Pulmonary artery endothelial cell (primary cell): ENCODE data around the gene L3MBTL4. TPM values are rescaled to one million over a fixed set of nuclear protein-coding genes. Genes with fewer than 3 reads are reported as not detected.

ENCODE experiments used
- DNase-seq: peaks from one replicate; pipeline ENCODE4 v3.0.0-alpha.2; 2011; ENCODE audit warnings: low read depth, low spot score
- total RNA-seq: library from RNA; depleted of rRNA; stranded (reverse); fragments of >200 nt; gene quantifications from 2 replicates; pipeline ENCODE4 v1.2.3, GENCODE V29; 2014

Gene L3MBTL4
- total RNA-seq, 1 donor from 2014 or later, result under 0.01 TPM

GRCh38 chr18:6255116-6255705 lies 159.5 kb downstream of the L3MBTL4 start:
- DNase-seq, result no peak

- DNase-seq, result no peak
Measured at GRCh38 chr18:6254456-6254855, 160.3 kb downstream of the L3MBTL4 start.

DNA sequence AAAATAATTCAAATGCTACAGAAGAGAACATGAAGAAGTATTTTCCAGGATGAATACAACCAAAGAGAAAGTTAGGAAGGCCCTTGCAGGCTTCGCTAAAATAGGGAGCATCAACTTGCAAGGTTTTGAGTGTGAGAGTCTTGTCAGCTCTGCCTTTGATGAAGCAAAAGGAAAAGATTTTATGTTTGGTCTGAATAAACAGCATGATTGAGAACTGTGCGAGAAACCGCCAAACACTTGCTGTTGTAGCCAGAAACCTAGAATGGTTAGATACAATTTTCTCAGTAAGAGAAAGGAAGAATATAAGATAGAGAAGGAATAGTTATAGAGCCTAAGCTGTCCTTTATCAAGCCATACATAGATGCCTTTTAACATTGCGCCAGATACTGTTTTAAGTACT lies 163.6 kb downstream of the L3MBTL4 start:
- DNase-seq, result no peak

GRCh38 chr18:6249788-6250187 lies 164.9 kb downstream of the L3MBTL4 start:
- DNase-seq, result no peak

DNA sequence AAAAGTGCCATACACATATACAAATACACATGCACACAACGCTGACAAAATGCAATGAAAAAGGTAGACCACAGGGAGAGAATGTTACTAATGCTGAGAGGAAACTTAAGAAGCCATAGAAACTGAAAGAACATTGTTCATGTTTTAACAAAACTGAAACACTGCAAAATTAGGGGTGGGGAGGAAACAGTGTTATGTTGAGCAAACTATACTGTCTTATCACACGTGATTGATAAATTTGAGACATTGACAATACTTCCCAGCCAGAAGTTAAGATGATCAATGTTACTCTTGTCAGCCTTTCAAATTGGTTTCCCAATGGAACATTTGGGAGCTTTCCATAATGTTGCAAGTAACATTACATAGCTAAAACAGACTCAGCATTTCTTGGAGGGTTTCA lies 165.5 kb downstream of the L3MBTL4 start:
- no peak for DNase-seq

GRCh38 chr18:6248017-6248416 lies 166.7 kb downstream of the L3MBTL4 start:
- DNase-seq, result no peak

GRCh38 chr18:6242004-6242403 lies 172.7 kb downstream of the L3MBTL4 start:
- no peak for DNase-seq

DNA sequence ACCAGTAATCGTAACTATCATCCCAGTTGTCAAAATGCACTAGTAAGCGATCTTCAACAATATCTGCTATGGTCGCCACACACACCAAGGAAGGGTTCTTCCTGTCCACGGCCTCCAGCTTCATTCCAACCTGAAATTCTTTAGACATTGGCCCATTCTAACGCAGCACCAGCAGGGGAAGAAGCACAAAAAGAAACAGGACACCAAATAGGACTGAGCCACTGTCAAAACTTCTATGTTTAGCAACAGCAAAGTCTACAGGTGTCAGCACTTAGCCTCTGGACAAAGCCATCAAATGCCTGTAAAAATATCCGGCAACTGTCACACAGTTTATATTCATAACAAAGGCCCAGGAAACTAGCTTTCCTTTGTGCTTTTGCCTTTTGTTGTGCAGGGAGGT lies 175.0 kb downstream of the L3MBTL4 start:
- no peak for DNase-seq

DNA sequence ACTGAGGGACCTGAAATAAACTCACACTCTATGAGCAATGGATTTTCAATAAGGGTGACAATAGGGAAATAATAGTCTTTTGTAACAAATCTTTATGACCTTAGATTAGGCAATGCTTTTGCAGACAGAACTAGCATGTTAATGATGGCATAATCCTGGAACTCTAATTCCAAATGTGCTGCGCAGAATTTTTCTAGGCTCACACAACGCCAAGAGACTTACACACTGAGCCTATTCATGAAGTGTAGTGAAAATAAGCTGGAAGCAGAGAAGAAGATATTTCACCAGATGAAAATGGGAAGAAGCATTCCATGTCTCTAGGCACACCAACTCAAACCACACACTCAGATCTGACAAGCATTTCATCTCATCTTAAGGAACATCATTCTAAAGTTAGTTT lies 178.5 kb downstream of the L3MBTL4 start:
- DNase-seq, result no peak

- no peak for DNase-seq
Measured at GRCh38 chr18:6222271-6222670, 192.4 kb downstream of the L3MBTL4 start.

- DNase-seq, result no peak
Measured at GRCh38 chr18:6221602-6222014, 193.1 kb downstream of the L3MBTL4 start.

GRCh38 chr18:6220129-6220528 lies 194.6 kb downstream of the L3MBTL4 start:
- no peak for DNase-seq

GRCh38 chr18:6219116-6219717 lies 195.5 kb downstream of the L3MBTL4 start:
- no peak for DNase-seq

DNA sequence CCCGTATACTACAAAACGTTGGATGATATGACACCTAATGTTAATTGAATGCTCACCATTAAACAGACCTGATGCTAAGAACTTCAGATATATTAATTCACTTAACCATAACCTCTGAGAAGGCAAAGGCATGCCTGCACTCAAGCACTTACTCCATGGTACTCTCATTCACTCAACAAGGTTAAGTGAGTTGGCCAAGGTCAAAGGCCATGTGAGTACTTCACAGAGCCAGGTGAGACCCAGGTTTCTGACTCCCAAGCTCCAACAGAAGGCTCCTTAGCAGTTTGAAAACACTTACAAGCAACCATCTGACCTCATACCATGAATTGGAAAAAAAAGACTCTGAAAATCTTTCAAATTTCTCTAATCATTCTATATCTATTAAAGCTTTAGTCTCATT lies 198.8 kb downstream of the L3MBTL4 start:
- DNase-seq, result no peak

DNA sequence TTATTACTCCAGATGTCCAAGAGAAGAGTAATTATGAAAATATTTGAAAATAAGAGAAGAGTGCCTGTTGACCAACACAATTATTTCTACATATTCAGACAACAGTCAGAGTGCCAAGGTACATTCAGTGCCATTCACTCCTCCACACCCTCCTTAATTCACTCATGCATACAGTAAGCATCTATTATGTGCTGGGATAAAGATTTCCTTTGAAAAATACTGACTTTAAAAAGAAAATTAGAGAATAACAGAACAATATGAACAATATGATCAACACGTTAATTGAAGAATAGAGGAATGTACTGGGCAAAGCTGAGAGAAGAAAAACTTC lies 203.6 kb downstream of the L3MBTL4 start:
- DNase-seq, result no peak

DNA sequence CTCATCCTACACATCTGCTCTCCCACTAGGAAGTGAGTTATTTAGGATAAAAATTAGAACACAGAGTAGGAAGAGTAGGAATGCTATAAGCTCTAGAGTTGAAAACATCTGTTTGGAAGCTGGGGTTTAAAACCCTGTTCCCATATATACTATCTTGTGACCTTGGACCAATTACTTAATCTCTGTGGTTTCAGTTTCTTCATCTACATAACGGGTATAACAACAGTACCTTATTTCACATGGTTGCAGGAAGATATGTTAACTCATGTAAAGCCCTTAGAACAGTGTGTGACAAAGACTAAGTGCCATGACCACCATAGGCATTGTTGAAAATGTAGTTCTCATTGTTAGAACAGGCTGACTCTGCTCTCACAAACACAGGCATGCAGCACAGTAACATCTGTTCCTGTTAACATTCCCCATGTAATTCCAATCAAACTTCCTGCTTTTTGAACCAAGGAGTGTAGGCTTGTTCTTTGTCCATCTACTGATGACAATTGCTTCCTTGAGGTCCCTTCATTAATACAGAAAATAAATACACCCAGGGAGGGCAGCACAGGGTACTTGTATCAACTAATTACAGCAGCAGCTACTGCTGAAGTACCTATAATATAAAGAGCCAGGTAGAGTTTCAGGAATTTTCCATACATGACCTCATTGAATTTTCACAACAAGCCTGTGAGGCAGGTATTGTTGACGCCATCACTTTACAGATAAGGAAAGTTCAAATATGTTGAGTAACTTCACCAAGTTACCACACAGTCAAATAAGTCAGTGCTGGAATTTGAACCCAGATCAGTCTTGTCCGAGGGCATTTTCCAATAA lies 204.2 kb downstream of the L3MBTL4 start:
- DNase-seq, result no peak

- DNase-seq, result no peak
Measured at GRCh38 chr18:6207941-6208340, 206.8 kb downstream of the L3MBTL4 start.

DNA sequence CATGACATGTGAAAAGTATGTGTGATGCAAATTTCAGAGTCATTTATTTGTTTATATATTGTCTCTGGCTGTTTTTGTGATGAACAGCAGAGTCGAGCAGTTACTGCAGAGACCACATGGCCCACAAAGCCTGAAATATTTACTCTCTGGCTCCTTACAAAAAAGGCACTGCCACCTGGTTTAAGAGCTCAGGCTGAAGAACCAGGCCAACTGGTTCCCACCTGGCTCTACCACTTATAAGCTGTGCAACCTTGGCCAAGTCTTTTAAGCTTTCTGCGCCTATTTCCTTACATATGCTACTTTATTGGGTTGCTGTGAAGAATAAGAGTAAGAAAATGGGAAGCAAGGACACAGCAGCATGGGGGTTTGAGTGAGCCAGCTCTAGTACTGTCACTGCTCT lies 207.6 kb downstream of the L3MBTL4 start:
- DNase-seq, result no peak

DNA sequence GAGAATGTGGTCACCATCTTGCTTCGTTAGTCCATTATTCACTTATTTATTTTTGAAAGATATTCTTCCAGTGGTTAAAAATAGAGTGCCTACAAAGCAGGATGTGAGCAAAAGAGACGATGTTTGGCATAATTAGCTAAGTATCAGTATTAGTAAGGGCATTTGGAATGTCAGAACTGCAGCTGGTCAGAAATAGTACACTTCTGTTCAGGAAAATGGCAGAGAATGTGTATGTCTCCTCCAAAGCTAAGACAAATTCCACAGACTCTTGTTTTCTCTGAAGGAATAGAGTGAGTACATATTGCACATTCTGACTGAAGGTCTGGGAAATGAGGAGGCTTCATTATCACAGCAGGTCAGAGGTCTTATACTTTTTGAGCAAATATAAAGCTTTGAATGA lies 209.0 kb downstream of the L3MBTL4 start:
- DNase-seq, result no peak

DNA sequence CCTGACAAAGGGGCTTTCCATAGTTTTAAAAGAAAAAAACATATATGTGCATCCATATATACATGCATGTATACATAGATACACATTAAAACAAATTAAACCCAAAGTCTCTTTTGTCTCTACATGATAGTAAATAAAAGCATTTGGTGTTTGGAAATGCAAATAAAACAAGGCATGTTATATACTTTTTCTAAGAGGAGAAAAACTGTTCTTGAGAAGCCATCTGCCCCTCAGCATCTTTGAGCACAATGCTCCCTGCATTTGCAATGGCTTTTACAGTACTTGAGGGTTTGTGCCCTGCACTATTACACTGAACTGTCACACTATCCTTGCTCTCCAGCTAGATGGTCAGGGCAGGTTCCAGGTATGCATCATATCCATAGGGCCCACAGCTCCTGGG lies 210.2 kb downstream of the L3MBTL4 start:
- no peak for DNase-seq

DNA sequence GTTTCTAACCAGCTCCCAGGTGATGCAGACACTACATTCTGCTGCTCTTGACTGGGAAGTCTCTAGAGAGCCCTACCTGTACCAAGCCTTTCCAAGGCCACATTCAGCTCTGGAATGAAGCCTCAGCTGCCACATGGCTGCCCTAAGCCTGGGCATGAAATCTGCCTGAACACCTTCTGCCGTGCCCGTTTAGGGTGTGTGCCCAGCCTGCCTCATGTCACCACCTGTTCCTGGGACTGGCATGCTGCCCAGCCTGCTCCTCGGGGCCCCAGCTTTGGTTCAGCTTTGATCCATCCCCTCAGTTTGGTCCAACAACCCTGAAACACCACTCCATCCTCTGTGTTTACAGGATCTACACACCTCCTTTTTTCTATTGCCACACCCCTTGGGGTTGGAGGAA lies 210.9 kb downstream of the L3MBTL4 start:
- DNase-seq, result no peak

DNA sequence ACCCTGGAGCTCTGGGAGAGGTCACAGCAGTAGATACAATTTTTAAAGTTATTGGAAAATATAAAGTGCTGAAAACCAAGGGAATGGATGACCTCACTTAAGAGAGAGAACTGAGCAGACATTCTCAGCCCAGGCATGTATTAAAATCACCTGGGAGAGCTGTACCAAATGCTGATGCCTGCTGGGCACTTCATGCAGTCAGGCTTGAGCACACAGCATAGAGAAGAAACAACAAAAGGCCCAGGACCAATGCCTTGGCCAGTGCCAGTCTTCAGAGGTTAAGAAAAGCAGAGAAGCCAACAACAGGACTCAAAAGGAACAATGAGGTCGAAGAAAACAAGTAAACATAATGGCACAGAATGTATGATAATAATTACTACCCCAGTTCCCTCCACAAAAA lies 211.8 kb downstream of the L3MBTL4 start:
- no peak for DNase-seq

GRCh38 chr18:6200204-6200774 lies 214.4 kb downstream of the L3MBTL4 start:
- no peak for DNase-seq
